ENCODE data around the gene C2.

- TF ChIP-seq, protein P1, sequence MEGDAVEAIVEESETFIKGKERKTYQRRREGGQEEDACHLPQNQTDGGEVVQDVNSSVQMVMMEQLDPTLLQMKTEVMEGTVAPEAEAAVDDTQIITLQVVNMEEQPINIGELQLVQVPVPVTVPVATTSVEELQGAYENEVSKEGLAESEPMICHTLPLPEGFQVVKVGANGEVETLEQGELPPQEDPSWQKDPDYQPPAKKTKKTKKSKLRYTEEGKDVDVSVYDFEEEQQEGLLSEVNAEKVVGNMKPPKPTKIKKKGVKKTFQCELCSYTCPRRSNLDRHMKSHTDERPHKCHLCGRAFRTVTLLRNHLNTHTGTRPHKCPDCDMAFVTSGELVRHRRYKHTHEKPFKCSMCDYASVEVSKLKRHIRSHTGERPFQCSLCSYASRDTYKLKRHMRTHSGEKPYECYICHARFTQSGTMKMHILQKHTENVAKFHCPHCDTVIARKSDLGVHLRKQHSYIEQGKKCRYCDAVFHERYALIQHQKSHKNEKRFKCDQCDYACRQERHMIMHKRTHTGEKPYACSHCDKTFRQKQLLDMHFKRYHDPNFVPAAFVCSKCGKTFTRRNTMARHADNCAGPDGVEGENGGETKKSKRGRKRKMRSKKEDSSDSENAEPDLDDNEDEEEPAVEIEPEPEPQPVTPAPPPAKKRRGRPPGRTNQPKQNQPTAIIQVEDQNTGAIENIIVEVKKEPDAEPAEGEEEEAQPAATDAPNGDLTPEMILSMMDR (IDR thresholded peaks at IDR 0.05; ENCODE audit: insufficient read depth, low read length) = no peak
- peak; percentile 54 for TF ChIP-seq REST (IDR thresholded peaks at IDR 0.05; ENCODE audit: insufficient replicate concordance, low read depth)
- TF ChIP-seq POLR2AphosphoS5 (IDR thresholded peaks at IDR 0.05; ENCODE audit: low read depth) = peak; percentile 65; the same call in 1 of the 2 replicates
- no peak for TF ChIP-seq GABPA (IDR thresholded peaks at IDR 0.05; ENCODE audit: low read depth)
Measured at GRCh38 chr6:31897612-31898382, 29.7 kb upstream of the C2 start, which contains the start of gene EHMT2.
